ENCODE results near the gene LUC7L3.

- no peak for TF ChIP-seq CTCF (IDR thresholded peaks at IDR 0.05)
- no peak for TF ChIP-seq POLR2A (IDR thresholded peaks at IDR 0.05)
Observed at GRCh38 chr17:50697663-50698272, 21.6 kb upstream of the LUC7L3 start.

Measured in lower leg skin (tissue), 3 donors.